ENCODE data around the gene PDE4D.

Gene PDE4D

GRCh38 chr5:59168067-59168466 lies 725.5 kb downstream of the PDE4D start:
- Histone ChIP-seq H3K4me3 (ENCODE audit: insufficient read depth in 1 of 2, low read depth in 1 of 2, low read length in 2 of 2) (no peak overlapping the region), H3K9ac (ENCODE audit: low read length) (no peak overlapping the region), H3K27me3 (ENCODE audit: control insufficient read depth in 1 of 2, insufficient read depth in 1 of 2, low read length in 2 of 2) (no peaks in the 10 kb centered on the region), H3K18ac (ENCODE audit: low read depth in 1 of 2, low read length in 2 of 2) (no peak overlapping the region), H2BK5ac (ENCODE audit: low read depth, low read length, poor library complexity, severe bottlenecking) (no peak overlapping the region), H2BK12ac (ENCODE audit: low read length in 2 of 2) (no peak overlapping the region), H3K36me3 (ENCODE audit: control insufficient read depth in 1 of 2, insufficient read depth in 2 of 2, low read depth in 1 of 2, low read length in 2 of 2) (no peaks in the 10 kb centered on the region), H2BK15ac (ENCODE audit: low read depth, poor library complexity, severe bottlenecking) (no peak overlapping the region), H3K4me1 (ENCODE audit: control insufficient read depth, insufficient read depth, low read depth, low read length) (no peaks in the 10 kb centered on the region), H4K91ac (ENCODE audit: low read length) (no peak overlapping the region), H3K79me1 (replicated peaks; ENCODE audit: low read length, poor library complexity, severe bottlenecking) (no peaks in the 10 kb centered on the region), H4K8ac (ENCODE audit: low read length) (no peak overlapping the region), H3K14ac (ENCODE audit: low read length in 2 of 2) (no peak overlapping the region), H2AFZ (ENCODE audit: low read depth, low read length) (no peak overlapping the region), H2BK120ac (ENCODE audit: low read depth, low read length) (no peak overlapping the region), H3K4me2 (ENCODE audit: low read length, poor library complexity, severe bottlenecking) (no peak overlapping the region), H3K9me3 (ENCODE audit: control insufficient read depth, low read length) (no peaks in the 10 kb centered on the region), H3K4ac (ENCODE audit: low read depth in 1 of 2, low read length in 2 of 2) (no peak overlapping the region), H3K27ac (ENCODE audit: low read length, poor library complexity, severe bottlenecking) (no peak overlapping the region), H2AK5ac (ENCODE audit: low read length, severe bottlenecking) (no peak overlapping the region), H3K23ac (ENCODE audit: low read length in 2 of 2) (no peak overlapping the region)
- WGBS: 87% methylated on average over 4 of the region's 6 CpGs
- no peak for DNase-seq

- H3K9ac ChIP-seq (ENCODE audit: low read length): peak overlapping the region; percentile 13
- no peak overlapping the region for H4K91ac ChIP-seq (ENCODE audit: low read length)
- no peak overlapping the region for H2BK120ac ChIP-seq (ENCODE audit: low read depth, low read length)
- H2AFZ ChIP-seq (ENCODE audit: low read depth, low read length): no peak overlapping the region
- H3K9me3 ChIP-seq (ENCODE audit: control insufficient read depth, low read length): no peaks in the 10 kb centered on the region
- DNase-seq: no peak
- H3K14ac ChIP-seq (ENCODE audit: low read length in 2 of 2): no peak overlapping the region
- H3K4me3 ChIP-seq (ENCODE audit: insufficient read depth in 1 of 2, low read depth in 1 of 2, low read length in 2 of 2): no peak overlapping the region
- no peaks in the 10 kb centered on the region for H3K27me3 ChIP-seq (ENCODE audit: control insufficient read depth in 1 of 2, insufficient read depth in 1 of 2, low read length in 2 of 2)
- H3K4ac ChIP-seq (ENCODE audit: low read depth in 1 of 2, low read length in 2 of 2): no peak overlapping the region
- H2BK12ac ChIP-seq (ENCODE audit: low read length in 2 of 2): no peak overlapping the region
- H3K4me1 ChIP-seq (ENCODE audit: control insufficient read depth, insufficient read depth, low read depth, low read length): no peaks in the 10 kb centered on the region
- H3K27ac ChIP-seq (ENCODE audit: low read length, poor library complexity, severe bottlenecking): no peak overlapping the region
- no peak overlapping the region for H3K18ac ChIP-seq (ENCODE audit: low read depth in 1 of 2, low read length in 2 of 2)
- H2BK5ac ChIP-seq (ENCODE audit: low read depth, low read length, poor library complexity, severe bottlenecking): no peak overlapping the region
- 85% methylated on average over 7 of the region's 7 CpGs for WGBS
- H2AK5ac ChIP-seq (ENCODE audit: low read length, severe bottlenecking): no peak overlapping the region
- no peaks in the 10 kb centered on the region for H3K79me1 ChIP-seq (replicated peaks; ENCODE audit: low read length, poor library complexity, severe bottlenecking)
- H3K36me3 ChIP-seq (ENCODE audit: control insufficient read depth in 1 of 2, insufficient read depth in 2 of 2, low read depth in 1 of 2, low read length in 2 of 2): no peaks in the 10 kb centered on the region
- no peak overlapping the region for H3K23ac ChIP-seq (ENCODE audit: low read length in 2 of 2)
- no peak overlapping the region for H2BK15ac ChIP-seq (ENCODE audit: low read depth, poor library complexity, severe bottlenecking)
- no peak overlapping the region for H4K8ac ChIP-seq (ENCODE audit: low read length)
- H3K4me2 ChIP-seq (ENCODE audit: low read length, poor library complexity, severe bottlenecking): no peak overlapping the region
These were observed 729.3 kb downstream of the PDE4D start for GRCh38 chr5:59164041-59164830.

GRCh38 chr5:59161221-59162105 lies 732.1 kb downstream of the PDE4D start:
- Histone ChIP-seq H3K36me3 (ENCODE audit: control insufficient read depth in 1 of 2, insufficient read depth in 2 of 2, low read depth in 1 of 2, low read length in 2 of 2) (no peaks in the 10 kb centered on the region), H3K23ac (ENCODE audit: low read length in 2 of 2) (no peak overlapping the region)
- WGBS: 97% methylated on average over 9 of the region's 9 CpGs

More at GRCh38 chr5:59161221-59162105, 732.1 kb downstream of the PDE4D start:
- H3K9me3 ChIP-seq (ENCODE audit: control insufficient read depth, low read length): no peaks in the 10 kb centered on the region
- DNase-seq: no peak
- H3K18ac ChIP-seq (ENCODE audit: low read depth in 1 of 2, low read length in 2 of 2): no peak overlapping the region
- H2BK120ac ChIP-seq (ENCODE audit: low read depth, low read length): no peak overlapping the region
- H3K4me2 ChIP-seq (ENCODE audit: low read length, poor library complexity, severe bottlenecking): no peak overlapping the region
- no peak overlapping the region for H3K4ac ChIP-seq (ENCODE audit: low read depth in 1 of 2, low read length in 2 of 2)
- no peaks in the 10 kb centered on the region for H3K4me1 ChIP-seq (ENCODE audit: control insufficient read depth, insufficient read depth, low read depth, low read length)
- H2BK12ac ChIP-seq (ENCODE audit: low read length in 2 of 2): no peak overlapping the region
- H3K27ac ChIP-seq (ENCODE audit: low read length, poor library complexity, severe bottlenecking): no peak overlapping the region
- H2BK5ac ChIP-seq (ENCODE audit: low read depth, low read length, poor library complexity, severe bottlenecking): no peak overlapping the region
- no peak overlapping the region for H2AK5ac ChIP-seq (ENCODE audit: low read length, severe bottlenecking)
- H2AFZ ChIP-seq (ENCODE audit: low read depth, low read length): no peak overlapping the region
- no peak overlapping the region for H2BK15ac ChIP-seq (ENCODE audit: low read depth, poor library complexity, severe bottlenecking)
- no peak overlapping the region for H4K8ac ChIP-seq (ENCODE audit: low read length)
- H3K9ac ChIP-seq (ENCODE audit: low read length): no peak overlapping the region
- no peaks in the 10 kb centered on the region for H3K27me3 ChIP-seq (ENCODE audit: control insufficient read depth in 1 of 2, insufficient read depth in 1 of 2, low read length in 2 of 2)
- H4K91ac ChIP-seq (ENCODE audit: low read length): no peak overlapping the region
- no peak overlapping the region for H3K14ac ChIP-seq (ENCODE audit: low read length in 2 of 2)
- H3K79me1 ChIP-seq (replicated peaks; ENCODE audit: low read length, poor library complexity, severe bottlenecking): no peaks in the 10 kb centered on the region
- H3K4me3 ChIP-seq (ENCODE audit: insufficient read depth in 1 of 2, low read depth in 1 of 2, low read length in 2 of 2): no peak overlapping the region

All from mesenchymal stem cell (in vitro differentiated cells and primary cell).